Urothelium cell line (cell line): ENCODE measurements around the gene KRT16.
"Not testable (repeated sequence)": the region's sequence is repeated elsewhere in the genome, so short reads cannot be mapped to it uniquely, and the experiment has no call there.

ENCODE experiments used
- DNase-seq: peaks from one replicate; pipeline ENCODE4 v3.0.0; 2011; ENCODE audit warnings: low spot score, mixed read lengths
- FAIRE-seq: peaks from 2 replicates; lab custom pipeline; 2011; peaks lifted over from hg19 to GRCh38; lab: Jason Lieb, UNC

KRT16 gene

GRCh38 chr17:41617698-41618097 lies 5.1 kb upstream of the KRT16 start:
- FAIRE-seq (no peak), DNase-seq (no peak)

- no peak for FAIRE-seq
- DNase-seq = no peak
Observed at GRCh38 chr17:41617136-41617535, 4.6 kb upstream of the KRT16 start.

GRCh38 chr17:41616486-41616885 lies 3.9 kb upstream of the KRT16 start:
- DNase-seq, FAIRE-seq: not testable (repeated sequence)

- DNase-seq (peak; percentile 49), FAIRE-seq (peak; percentile 56)
Observed at GRCh38 chr17:41615454-41615853, 2.9 kb upstream of the KRT16 start.

GRCh38 chr17:41614767-41615166 lies 2.2 kb upstream of the KRT16 start:
- FAIRE-seq, DNase-seq: not testable (repeated sequence)

GRCh38 chr17:41614098-41614497 lies 1.5 kb upstream of the KRT16 start:
- FAIRE-seq (no peak), DNase-seq (no peak)

- FAIRE-seq = peak; percentile 5
- DNase-seq = no peak
Observed at GRCh38 chr17:41613277-41614082, 913 bp upstream of the KRT16 start.

GRCh38 chr17:41610965-41611640 lies 1.5 kb downstream of the KRT16 start:
- no peak for FAIRE-seq
- DNase-seq = no peak

- DNase-seq, FAIRE-seq: not testable (repeated sequence)
Observed at GRCh38 chr17:41610061-41610517, 2.5 kb downstream of the KRT16 start.

GRCh38 chr17:41606930-41607329 lies 5.6 kb downstream of the KRT16 start:
- not testable (repeated sequence) for DNase-seq, FAIRE-seq

GRCh38 chr17:41602524-41602923 lies 10.0 kb downstream of the KRT16 start:
- FAIRE-seq (no peak), DNase-seq (no peak)

- FAIRE-seq = no peak
- no peak for DNase-seq
Observed at GRCh38 chr17:41600318-41600717, 12.2 kb downstream of the KRT16 start.

- no peak for DNase-seq
- peak; percentile 30 for FAIRE-seq
Observed at GRCh38 chr17:41599680-41600079, 12.9 kb downstream of the KRT16 start.

GRCh38 chr17:41595585-41595984 lies 17.0 kb downstream of the KRT16 start:
- DNase-seq (no peak), FAIRE-seq (no peak)

GRCh38 chr17:41594363-41594915 lies 18.1 kb downstream of the KRT16 start:
- FAIRE-seq = no peak
- no peak for DNase-seq

GRCh38 chr17:41593306-41593981 lies 19.1 kb downstream of the KRT16 start:
- no peak for FAIRE-seq
- no peak for DNase-seq

- DNase-seq (no peak), FAIRE-seq (no peak)
Observed at GRCh38 chr17:41592601-41593305, 19.8 kb downstream of the KRT16 start.

- DNase-seq (no peak), FAIRE-seq (no peak)
Observed at GRCh38 chr17:41589301-41589700, 23.3 kb downstream of the KRT16 start.

GRCh38 chr17:41588126-41588810 lies 24.3 kb downstream of the KRT16 start:
- no peak for FAIRE-seq
- no peak for DNase-seq
